ENCODE measurements around the gene PROS1.
A peak's percentile ranks its signal among the peaks of the same experiment; 100 is the strongest.
"Not testable (repeated sequence)": the region's sequence is repeated elsewhere in the genome, so short reads cannot be mapped to it uniquely, and the experiment has no call there.

The PROS1 gene

DNA sequence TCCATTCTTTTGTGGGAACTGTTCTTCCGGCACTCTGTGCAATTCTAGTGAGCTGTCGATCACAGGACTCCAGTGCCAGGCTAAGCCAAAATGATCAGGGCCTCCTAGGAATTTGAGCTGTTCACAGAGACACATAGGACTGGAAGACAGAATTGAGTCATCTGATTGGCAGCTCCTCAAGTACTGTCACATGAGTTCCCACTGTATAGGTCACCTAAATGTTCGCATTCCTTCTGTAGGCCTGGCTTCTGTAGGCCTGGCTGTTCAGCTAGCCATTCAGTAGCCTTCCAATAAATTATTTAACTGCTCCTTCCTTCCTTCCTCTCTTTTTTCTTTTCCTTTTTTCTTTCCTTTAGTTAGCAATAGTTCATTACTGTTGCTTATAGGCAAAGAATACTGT is 4.3 kb downstream of the PROS1 start:
- DNase-seq, result no peak

DNA sequence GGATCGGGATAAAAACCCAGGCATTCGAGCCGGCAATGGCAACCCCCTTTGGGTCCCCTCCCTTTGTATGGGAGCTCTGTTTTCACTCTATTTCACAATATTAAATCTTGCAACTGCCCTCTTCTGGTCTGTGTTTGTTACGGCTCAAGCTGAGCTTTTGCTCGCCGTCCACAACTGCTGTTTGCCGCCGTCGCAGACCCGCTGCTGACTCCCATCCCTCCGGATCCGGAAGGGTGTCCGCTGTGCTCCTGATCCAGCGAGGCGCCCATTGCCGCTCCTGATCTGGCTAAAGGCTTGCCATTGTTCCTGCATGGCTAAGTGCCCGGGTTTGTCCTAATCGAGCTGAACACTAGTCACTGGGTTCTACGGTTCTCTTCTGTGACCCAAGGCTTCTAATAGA is 8.6 kb downstream of the PROS1 start:
- not testable (repeated sequence) for DNase-seq

DNA sequence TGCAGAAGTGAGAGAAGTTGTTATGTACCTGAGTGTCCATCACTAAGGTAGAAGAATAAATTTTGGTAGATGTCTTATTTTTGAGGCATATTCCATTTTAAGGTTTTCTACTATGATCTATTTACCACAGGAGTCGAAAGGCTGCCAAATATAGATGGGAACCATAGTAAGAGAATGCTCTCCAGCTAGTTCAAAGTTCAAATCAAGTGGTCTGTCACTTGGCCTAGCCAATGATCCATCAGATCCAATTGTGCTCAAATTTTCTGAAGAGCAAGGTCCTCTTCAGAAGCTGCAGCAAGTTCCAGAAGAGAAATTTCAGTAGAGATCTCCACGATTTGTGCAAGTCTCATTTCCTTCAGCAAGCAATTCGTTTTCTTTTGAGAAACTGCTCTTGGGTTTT is 10.9 kb downstream of the PROS1 start:
- no peak for DNase-seq

DNA sequence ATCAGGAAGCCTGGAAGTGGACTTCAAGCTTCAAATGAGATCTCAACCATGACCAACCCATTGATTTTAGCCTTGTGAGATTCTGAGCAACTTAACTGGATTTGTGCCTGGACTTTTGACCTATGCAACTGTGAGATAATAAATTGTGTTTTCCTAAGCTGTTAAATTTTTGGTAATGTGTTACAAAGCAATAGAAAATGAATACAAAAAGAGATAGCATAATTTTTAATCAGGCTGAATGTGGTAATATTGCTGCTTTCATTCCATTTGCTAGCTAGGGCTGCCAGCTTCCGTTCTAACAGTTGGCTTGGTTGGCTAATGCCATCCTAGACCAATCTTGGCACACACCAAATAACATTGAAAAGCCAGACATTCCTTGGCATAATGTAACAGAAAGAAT is 12.2 kb downstream of the PROS1 start:
- DNase-seq, result no peak

DNA sequence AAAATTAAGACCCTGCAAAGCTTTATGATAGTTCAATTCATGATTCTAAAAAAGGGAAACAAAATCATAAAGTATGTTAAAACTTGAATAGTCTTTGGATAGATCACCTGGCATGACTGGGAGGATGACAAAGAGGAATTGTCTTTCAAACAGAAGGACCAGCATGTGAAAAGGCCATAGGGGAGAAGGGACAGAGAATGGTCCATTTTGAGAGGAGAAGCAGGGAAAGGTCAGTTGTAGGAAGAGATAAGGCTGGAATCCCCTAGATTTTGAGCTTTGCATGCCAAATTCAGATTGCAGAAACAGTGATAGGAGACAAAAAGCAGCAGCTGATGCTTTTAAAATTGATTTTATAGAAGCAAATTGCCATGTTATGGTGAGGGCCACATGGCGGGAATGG is 12.7 kb downstream of the PROS1 start:
- DNase-seq, result no peak

DNA sequence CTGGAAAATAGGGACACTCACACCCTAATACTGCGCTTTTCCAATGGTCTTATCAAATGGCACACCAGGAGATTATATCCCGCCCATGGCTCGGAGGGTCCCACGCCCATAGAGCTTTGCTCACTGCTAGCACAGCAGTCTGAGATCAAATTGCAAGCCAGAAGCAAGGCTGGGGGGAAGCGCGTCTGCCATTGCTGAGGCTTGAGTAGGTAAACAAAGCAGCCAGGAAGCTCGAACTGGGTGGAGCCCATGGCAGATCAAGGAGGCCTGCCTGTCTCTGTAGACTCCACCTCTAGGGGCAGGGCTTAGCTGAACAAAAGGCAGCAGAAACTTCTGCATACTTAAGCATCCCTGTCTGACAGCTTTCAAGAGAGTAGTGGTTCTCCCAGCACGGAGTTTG is 23.7 kb downstream of the PROS1 start:
- DNase-seq, result not testable (repeated sequence)

DNA sequence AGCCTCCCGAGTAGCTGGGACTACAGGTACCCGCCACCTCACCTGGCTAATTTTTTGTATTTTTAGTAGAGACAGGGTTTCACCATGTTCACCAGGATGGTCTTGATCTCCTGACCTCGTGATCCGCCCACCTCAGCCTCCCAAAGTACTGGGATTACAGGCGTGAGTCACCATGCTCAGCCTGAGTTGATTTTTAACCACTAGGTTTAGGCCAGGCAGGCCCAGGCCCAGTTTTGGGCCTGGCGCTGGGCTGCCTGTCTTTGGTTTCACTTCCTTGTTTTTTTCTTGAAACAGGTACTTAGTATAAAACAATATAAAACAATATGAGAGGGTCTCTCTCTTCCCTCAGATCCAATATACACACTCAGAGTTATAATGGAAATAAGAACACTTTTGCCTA is 36.2 kb downstream of the PROS1 start:
- peak; percentile 28 for DNase-seq

DNA sequence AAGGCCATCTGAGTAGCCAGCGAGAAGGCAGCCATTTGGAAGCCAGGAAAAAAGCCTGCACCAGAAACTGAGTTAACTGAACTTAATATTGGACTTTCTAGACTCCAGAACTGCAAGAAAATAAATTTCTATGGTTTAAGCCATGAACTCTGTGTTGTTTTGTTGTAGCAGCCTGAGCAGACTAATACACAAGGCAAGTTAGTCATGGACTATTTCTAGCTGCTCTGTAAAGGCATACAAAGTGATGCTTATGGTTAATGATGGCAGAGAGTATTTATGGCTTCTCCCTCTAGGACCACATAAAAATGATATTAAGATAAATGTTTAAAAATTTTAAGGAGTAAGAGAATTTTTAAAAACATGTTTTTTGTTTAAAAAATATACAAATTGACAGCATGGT is 37.1 kb downstream of the PROS1 start:
- DNase-seq, result no peak

DNA sequence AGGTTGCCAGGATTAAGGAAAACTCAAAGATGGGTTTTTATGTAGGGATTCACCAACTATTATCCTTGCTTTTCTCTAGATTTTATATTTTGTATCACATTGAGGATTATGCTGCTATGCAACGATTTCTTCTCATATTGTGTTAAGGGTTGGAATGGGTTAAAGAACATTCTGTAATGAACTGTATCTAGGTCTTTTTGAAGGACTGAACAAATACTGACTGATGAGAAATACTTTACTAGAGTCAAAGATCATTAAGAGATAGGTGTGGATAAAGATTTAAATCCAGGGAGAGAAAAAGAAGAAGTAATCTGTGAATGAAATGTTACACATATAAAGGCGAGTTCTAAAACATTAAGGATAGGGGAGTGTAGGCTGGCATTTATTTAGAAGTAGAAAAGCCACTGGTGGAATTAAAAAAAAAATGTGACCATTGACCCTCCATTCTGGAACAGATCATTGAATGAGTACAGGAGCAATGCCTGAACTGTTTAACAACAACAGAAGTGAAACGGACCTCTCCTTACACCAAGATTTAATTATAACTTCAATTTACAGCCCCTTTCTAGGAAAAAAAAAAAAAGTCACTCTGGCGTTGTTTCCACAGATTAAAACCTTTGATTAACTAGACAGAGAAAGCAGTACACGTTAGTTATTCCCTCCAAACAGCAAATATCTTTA is 39.2 kb downstream of the PROS1 start:
- no peak for DNase-seq

DNA sequence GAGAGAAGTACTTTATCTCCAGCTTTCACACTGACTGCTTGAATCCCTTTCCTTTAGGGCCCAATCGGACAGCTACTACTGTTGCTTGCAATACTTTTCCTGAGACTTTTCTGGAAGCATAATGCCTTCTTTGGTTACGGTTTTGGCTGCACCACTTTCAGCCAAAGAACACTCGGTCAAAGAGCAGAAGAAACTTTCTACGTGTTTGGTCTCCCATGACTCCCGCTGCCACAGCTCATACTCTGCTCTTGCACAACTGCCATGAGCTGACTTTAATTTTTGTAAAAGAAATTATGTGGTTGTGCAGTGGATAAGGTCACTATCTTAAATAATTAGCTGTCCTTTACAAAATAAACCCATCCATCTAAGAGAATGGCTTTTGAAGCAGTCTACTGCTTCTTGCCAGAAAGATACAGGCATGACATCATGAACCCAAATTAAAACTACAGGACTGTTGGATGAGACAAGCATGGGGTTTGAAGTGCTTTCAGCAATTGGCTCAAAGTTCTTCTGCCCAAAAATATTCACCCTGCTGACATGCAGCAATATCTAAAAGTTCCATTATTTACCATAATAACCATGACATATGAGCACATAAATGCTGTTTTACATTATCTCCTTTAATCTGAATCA is 42.0 kb downstream of the PROS1 start:
- no peak for DNase-seq

DNA sequence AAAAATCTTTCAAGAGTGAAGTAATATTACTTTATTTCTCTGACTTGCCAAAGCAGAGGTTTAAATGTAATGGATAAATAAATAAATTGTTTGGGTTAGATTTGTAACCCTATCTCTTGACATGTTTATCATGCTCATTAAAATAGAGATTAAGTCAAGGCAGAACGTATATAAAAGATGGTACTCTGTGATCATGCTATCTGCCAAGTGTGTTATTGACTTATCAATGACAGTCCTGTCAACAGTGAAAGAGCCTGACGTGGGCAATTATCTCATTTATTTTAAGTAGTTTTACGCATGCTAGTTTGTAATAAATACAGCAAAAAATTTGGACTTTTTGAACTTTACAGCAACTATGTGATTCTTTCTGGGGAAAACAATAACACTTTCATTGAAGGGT is 43.7 kb downstream of the PROS1 start:
- no peak for DNase-seq

DNA sequence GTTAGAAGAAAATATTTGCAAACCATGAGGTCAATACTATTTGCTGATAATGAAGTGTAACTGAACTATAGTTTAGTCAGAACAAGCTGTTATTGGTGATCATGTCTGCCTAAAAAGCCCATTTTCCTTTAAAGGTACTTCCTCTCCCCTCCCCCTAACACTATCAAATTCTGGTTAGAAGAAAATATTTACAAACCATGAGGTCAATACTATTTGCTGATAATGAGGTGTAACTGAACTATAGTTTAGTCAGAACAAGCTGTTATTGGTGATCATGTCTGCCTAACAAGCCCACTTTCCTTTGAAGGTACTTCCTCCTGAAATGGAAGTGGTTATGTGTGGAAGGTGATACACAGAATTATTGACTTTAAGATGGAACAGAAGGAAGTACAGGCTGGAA is 46.9 kb downstream of the PROS1 start:
- no peak for DNase-seq

DNA sequence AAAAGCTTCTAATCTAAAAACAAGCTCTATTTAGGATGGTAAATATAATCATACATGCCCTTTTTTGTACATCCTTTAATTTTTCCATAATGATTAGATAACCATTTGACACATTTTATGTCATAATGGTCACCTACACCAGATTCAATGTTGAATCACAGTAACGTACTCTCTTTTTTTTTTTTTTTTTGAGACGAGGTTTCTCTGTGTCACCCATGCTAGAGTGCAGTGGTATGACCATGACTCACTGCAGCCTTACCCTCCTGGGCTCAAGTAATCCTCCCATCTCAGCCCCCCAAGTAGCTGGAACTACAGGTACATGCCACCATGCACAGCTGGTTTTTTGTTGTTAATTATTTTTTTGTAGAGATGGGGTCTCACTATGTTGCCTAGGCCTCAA is 49.2 kb downstream of the PROS1 start:
- no peak for DNase-seq

DNA sequence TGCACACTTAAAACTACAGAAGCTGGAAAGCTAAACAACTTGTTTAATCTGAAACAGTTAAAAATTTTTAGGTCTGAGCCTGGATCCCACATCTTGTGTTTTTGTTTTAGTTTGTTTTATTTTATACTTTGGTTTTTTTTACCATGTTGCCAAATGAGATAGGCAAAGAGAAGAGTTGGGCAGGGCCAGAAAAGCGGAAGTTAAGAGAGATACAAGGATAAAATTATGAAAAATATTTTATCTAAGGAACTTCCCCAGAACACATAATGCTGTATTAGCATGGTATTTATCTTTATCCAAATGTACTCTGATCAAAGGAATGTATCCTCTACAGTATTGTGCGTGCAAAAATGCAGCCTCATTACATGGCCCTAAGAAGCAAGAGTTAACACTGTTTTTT is 50.7 kb downstream of the PROS1 start:
- DNase-seq, result no peak

DNA sequence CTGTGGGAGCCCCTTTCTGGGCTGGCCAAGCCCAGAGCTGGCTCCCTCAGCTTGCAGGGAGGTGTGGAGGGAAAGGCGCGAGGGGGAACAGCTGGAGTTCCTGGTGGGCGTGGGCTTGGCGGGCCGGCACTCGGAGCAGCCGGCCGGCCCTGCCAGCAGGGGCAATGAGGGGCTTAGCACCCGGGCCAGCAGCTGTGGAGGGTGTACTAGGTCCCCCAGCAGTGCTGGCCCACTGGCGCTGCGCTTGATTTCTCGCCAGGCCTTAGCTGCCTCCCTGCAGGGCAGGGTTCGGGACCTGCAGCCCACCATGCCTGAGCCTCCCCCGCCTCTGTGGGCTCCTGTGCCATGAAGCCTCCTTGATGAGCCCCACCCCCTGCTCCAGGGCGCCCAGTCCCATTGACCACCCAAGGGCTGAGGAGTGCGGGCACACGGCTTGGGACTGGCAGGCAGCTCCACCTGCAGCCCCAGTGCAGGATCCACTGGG is 56.1 kb downstream of the PROS1 start:
- not testable (repeated sequence) for DNase-seq

DNA sequence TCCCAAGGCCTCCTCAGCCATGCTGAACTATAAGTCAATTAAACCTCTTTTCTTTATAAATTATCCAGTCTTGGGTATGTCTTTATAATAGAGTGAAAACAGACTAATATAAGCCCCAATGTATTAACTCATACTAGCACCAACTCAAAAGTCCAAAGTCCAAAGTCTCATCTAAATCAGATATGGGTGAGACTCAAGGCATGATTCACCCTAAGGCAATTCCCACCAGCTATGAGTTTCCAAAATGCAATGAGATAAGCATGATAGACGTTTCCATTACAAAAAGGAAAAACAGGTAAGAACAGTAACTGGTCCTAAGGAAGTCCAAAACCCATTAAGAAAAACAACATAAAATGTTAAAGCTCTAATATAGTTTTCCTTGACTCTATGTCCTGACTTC is 60.1 kb downstream of the PROS1 start:
- DNase-seq, result not testable (repeated sequence)

DNA sequence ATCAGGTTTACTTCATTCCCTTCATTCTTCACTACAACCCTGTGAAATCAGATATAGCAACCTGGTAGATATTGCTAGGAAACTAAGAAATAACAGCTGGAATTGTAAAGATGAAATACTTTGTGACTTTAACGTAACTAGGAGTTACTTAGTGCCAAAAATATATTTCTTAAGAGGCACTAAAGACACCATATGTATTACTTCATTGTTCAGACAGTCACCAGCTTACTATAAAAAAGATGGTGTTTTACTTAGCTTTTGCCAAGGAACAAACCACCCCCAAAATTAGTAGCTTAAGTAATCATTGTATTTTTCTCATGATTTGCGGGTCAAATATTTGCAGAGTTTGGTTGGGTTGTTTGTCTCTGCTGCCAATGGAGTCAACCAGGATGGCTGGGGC is 62.5 kb downstream of the PROS1 start:
- DNase-seq, result no peak

DNA sequence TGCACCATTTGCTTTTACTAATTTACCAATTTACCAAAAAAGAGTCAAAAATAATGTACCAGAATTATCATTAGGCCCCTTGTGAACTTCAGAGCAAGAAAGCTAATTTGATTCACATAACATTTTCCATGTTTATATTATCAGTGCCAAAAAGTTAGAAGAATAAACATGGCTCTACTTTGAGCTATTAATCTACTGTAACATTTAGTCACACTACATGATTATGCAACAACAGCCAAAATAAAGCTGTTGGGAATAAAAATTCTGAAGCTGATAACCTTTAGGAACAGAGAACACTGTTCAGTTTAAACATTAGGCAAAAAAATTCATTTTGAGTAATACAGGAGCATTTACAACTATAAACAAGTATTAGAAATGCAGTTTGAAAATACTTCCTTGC is 63.6 kb downstream of the PROS1 start:
- no peak for DNase-seq

DNA sequence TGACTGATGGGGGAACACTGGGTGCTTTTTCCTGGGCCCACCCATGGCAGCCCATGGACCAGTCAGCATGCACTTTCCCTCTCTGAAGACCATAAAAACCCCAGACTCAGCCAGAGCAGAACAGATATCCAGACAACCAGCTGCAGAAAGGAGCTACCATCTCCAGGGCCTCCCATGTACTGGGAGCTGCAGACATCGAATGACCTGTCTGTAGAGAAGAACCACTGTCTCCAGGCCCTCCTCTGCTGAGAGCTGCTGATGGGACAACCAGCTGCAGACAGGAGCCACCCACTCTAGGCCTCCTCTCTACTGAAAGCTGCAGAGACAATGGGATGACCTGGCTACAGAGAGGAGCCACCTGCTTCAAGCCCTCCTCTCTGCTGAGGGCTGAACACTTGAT is 66.6 kb downstream of the PROS1 start:
- DNase-seq, result no peak

DNA sequence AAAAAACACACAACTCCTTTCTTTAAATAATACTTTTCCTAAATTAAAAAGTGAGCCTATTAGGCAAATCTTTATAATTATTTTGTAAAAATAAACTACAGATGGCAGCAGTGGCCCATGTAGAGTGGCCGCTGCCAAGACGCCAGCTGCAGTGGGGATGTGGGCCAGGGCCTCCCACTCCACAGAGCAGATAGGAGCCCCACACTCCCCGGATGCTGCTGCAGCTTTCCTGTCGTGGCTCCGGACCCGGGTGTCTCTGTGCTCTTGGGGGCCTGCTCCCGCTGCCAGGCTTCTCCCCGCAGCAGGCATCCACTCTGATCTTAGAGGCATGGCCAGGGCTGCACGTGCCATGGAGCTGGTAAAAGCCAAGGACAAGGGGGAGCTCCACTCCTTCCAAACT is 67.5 kb downstream of the PROS1 start:
- DNase-seq, result no peak

DNA sequence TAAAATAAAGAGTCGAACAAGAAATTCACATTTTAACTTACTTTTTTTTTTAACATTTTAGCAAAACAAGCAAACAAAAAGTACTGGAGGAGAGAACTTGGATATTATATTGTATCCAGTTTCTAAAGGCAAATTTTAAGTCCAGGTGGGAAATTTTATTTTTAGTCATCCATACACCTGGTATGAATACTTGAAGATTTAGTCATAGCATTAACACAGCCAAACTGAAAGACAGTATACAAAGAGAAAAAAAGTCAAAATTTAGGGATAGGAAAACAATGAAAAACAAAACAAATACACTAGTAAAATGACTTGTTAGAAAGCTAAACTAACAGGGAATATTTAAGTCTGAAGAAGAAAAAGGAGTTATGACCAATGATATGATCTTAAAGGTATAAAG is 69.1 kb downstream of the PROS1 start:
- no peak for DNase-seq

DNA sequence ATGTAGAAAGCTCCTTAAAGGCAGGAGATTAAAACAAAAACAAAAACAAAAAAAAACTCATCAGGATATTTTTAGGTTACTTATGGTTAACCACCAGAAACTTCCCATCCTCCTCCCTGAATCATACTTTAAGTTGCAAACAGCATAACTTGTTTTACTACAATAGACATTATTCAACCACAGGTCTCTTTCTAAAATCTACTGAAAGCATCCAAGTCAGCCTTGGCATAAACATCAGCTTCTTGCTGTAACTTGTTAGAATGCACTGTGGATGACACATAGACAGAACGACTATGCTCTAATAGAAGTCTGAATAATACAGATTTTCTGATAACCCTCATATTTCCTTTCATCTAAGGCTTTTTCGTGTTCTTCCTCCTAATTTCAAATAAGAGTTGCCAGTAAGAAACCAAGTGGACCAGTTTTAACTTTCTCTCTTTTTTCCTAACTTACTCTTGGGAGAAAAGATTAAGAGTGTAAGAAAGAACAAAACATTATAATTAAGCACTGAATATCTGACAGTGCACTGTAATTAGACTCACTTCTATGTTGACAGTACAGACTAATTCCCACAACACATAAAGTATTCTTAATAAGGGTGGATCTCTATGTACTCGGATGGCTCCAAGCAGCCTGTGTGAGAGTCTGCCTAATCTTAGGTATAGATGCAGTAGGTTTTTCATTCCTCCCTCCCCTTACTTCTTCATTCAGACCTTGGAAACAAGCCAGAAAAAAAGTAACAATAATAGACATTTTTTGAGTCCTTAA is 95.3 kb downstream of the PROS1 start:
- peak; percentile 23 for DNase-seq

DNA sequence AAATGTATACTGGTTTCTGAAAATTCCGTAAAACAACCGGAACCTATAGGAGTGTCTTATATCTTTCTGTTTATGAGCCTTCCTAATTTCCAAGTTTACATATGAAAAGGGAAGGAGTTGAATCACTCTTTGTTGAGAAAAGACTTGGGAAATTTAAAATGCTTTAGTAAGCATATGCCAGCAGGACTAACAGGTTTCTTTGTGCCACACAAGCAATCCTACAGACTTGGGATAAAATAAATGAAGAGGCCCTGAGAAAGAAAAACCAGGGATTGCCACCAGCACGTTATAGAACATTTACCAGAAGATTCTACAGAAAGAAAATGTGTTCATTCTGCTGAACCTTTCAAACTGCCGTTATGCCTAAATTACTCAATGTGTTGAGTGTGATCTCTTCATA is 96.3 kb downstream of the PROS1 start:
- DNase-seq, result not testable (repeated sequence)

DNA sequence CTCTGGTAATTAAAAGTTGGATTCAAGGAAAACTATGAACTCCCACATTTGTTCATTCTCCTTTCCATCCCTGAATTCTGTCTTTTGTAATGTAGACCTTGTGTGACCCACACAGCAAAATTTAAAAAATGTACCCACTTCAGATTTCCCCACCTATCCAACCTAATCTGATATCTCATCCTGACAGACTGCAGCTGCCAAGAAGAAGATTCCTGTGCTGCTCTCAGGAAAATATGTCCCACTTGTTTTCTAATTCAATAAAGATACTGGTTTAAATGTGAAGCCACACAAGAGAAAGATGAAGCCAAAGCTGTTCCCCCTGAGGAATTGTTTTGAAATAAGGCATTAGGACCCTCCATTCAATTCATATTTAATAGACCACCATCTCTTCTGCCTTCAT is 100.3 kb downstream of the PROS1 start:
- DNase-seq, result not testable (repeated sequence)
